ENCODE data around the gene ATP13A4.

DNA sequence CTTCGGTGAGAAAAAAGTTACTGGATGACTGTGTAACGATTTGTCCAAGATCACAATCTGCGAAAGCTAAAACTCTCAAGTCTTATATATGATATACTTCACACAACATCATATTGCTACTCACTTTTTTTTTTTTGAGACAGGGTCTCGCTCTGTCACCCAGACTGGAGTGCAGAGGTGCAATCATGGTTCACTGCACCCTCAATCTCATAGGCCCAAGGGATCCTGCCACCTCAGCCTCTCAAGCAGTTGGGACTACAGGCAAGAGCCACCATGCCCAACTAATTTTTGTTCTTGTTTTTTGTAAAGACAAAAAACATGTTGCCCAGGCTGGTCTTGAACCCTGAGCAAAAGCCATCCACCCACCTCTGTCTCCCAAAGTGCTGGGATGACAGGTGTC is 5.4 kb upstream of the ATP13A4 start:
- TF ChIP-seq, protein P1, sequence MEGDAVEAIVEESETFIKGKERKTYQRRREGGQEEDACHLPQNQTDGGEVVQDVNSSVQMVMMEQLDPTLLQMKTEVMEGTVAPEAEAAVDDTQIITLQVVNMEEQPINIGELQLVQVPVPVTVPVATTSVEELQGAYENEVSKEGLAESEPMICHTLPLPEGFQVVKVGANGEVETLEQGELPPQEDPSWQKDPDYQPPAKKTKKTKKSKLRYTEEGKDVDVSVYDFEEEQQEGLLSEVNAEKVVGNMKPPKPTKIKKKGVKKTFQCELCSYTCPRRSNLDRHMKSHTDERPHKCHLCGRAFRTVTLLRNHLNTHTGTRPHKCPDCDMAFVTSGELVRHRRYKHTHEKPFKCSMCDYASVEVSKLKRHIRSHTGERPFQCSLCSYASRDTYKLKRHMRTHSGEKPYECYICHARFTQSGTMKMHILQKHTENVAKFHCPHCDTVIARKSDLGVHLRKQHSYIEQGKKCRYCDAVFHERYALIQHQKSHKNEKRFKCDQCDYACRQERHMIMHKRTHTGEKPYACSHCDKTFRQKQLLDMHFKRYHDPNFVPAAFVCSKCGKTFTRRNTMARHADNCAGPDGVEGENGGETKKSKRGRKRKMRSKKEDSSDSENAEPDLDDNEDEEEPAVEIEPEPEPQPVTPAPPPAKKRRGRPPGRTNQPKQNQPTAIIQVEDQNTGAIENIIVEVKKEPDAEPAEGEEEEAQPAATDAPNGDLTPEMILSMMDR (IDR thresholded peaks at IDR 0.05; ENCODE audit: low read depth, low read length): no peak
- no peak for TF ChIP-seq EZH2phosphoT487 (IDR thresholded peaks at IDR 0.05; ENCODE audit: low read depth)

All from OCI-LY3 (cell line).